ENCODE data around the gene BICDL1.
A peak's percentile ranks its signal among the peaks of the same experiment; 100 is the strongest.

The BICDL1 gene

DNA sequence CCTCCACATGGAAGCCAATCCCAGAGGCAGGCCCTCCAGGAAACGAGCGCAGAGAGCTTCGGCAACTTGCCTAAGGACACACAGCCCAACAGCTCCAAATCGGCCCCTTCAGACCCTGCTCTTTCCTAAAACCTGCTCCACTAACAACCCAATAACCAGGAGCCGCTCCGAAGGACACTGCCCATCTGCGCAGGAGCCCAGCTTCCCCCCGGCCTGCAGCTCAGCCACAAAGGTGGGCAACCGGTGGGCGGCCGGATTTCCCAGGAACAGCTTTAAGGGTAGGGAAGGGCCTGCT, 114.0 kb downstream of the BICDL1 start:
- DNase-seq: no peak

DNA sequence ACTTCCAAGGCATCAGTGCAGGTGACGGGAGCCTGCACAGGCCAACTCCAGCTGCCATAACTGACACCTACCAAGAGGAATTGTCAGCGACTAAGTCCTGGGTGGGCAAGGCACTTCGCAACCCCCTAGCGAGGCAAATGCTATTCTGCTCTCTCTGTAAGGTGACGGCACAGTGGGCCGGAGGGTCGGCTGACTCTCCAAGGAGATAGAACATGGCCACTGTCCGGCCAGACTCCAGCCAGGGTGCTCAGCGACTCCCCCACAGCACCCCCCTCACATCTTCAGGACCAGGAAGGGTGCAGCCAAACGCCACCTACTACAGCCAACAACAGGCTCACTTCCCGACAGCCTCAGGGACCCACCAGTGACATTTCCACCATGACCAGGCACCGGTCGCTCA, 114.3 kb downstream of the BICDL1 start:
- DNase-seq: no peak

DNA sequence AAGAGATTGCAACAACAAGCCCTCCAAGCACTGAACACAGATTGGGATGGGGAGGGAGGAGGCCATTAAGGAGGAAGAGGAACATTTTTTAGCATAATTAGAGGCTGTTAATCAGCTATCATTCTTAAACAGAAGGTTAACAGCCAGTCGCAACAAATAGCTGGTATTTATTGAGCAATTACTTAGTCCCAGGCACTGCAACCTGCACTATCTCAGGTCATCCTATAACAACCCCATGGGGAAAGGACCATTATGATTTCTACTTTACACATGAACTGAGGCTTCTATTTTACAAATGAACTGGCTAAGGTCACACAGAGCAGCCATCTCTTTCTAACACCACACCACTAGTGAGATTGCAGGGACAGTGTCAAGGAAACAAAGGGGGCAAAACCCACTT, 117.1 kb downstream of the BICDL1 start:
- DNase-seq: no peak

DNA sequence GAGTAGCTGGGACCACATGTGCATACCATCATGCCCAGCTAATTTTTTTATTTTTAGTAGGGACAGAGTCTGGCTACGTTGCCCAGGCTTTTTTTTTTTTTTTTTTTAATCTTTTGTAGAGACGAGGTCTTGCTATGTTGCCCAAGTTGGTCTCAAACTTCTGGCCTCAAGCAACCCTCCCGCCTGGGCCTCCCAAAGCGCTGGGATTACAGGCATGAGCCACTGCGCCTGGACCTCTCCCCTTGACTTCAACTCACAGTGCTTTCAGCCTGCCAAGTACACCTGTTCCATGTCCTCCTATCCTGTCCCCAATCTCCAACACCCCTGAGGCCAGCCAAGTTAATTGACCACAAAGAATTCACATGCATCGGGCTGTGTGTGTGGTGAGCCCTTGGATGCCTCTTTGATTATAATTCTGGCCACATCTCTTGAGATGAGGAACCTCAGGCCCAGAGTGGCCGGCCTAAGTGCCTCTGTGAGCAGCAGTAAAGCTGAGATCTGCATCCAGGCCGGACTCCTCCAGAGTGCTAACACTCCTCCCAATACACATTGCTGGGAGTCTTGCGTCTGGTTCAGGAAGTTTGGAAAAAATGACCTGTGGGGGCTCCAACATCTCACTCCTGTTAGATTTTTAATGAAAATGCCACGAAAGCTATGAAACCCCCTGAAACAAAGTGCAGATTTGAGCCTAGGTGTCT, 120.7 kb downstream of the BICDL1 start:
- no peak for DNase-seq

DNA sequence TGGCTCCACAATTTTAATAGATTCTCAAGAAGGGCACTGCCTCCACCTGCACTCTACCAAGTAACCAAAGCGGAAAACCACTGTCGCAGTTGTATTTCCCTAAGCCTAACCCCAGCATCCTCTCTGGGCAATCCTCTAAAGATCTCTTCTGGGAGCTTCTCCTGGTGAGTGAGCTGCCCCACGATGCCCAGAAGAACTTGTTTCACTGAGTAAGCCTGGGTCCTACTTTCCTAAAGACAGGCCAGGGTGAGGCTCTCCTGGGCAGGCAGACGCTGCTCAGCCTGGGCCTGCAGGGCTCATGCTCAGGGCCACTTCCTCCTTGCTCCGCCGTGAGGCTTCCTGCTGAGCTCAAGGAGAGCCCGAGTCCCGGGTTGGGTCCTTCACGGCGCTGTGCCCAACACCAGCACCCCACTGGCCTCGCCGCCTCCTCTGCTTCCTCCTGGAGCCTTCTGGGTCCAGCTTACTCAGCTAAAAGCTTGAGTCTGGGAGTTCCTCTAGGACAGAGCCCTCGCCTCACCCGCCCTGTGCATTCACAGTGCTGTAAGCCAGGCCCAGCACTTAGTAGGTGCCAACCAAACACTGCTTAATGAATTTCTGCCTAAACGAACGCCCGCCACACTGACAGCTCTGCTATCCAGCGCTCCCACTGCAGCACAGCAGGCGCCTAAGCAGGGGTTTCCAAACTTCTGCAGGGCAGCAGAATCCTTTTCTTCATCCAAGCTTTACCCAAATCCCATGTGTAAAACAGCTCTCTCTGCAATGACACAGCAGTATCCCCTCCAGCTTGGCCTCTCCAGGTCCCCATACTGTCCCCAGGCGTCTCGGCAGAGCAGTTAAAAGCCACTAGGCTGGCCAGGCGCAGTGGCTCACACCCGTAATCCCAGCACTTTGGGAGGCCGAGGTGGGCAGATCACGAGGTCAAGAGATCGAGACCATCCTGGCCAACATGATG, 121.8 kb downstream of the BICDL1 start:
- DNase-seq: peak; percentile 62

DNA sequence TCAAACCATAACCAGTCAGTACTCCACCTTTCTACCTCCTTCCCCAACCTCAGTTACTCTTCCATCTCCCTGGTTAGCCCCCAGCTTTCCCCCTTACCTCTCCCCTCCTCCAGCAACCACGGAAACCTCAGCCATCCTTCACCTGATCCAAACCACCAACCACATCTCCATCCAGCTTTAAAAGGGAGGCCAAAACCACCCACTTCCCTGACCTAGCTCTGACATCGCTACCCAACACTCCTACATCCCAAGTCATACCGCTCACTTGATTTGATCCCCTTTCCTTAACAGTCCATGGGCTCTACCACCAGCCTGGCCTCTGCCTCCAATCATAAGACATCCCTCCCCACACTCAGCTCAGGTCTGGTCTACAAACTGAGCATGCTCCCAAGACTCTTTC, 126.0 kb downstream of the BICDL1 start:
- DNase-seq: peak; percentile 21

DNA sequence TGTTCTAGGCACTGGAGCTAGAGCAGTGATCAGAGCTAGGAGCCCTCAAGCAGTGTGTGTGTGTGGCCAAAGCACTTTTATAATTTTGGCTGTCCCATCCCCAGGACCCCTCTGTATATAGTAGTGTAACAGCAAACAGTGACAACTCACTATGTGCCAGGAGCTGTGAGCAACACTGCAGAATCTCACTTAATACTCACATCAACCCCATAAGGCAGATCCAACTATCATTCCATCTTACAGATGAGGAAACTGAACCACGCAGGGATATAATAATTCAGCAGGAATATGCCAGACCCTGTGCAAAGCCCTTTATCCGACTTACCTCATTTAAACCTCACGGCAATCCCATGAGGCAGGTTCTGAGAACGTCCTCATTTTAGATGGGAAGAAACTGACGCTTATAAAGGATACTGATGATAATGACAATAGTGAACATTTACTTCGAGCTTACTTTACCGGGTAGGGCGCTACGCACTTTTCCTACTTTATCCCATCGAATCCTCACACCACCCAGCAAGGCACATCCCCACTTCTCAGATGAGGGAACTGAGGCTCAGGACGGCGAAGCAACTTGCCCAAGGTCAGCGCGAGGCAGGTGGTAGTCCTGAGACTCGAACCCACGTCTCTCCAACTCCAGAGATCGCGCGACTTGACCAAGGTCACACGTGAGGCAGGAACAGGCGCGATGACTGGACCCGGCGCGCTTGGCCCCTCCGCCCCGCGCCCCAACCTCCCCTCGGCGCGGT, 126.8 kb downstream of the BICDL1 start:
- DNase-seq: peak; percentile 60

DNA sequence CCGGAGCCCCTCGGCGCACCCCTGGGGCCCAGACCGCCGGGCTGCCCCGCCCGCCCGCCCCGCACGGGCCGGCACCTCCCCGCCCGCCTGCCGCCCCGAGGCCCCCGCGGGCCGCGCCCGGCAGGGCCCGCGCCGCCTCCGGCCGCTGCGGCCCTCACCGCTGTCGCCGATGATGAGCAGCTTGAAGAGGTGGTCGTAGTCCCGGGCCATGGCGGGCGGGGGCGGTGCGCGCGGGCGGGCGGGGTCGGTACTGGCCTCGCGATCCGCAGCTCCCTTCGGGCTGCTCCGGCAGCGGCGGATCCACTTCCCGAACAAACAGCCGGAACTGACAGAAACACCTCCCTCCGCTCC, 127.4 kb downstream of the BICDL1 start, which contains the start of gene RAB35:
Gene RAB35 (minus strand): TSS at position 313 of the 351 bp plus-strand sequence. CDS start 103 bp downstream, at position 210.
- DNase-seq: no peak

DNA sequence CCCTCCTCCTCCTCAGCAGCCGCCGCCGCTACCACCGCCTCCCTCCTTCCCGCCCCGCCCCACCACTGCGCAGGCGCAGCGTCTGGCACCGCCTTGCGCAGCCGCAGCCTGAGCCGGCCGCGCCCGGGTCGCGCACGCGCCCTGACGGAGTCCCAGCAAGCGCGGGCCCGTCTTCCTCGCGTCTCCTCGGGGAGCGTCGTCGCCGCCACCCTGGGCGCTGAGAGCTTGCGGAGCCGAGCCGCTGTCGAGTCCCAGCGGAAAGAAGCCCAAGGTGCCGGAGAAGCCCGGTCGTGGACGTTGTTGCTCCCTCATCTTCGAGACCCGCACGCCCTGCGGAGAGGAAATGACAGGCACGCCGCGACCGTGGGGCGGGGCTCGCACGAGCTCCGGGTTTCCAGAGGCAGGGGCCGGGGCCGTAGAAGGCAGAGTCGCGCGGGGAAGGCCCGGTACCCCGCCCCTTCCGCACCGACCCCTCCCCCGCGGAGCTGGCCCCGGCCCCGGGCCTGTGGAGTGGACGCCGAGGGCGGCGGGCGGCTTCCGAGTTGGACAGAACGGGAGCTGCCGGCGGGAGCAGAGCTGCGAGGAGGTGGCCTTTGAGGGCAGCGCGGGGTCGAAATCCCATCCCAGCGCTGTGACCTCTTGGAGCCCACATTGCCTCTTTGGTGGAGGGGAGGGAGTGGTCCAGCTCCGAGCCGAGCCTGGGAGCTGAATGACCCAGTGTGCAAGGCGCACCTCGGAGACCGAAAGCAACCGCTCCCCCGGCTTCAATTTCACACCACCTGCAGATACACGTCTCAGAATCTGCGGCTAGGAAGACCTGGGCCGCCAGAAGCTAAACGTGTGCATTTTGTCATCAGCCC, 128.0 kb downstream of the BICDL1 start:
- peak; percentile 98 for DNase-seq

DNA sequence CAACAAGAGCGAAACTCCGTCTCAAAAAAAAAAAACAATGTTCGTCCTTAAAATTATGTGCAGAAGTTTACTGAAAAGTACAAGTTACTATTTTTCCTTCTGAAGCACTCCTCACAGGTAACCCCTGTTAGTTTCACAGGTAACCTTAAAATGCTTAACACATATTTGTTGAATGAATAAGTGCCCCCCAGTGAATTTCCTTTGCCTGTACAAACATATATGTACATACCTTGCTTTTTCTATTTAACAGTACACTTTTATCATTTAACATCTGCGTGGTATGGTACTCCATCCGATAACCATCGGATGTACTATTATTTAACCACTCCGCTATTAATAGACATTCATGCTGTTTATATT, 128.9 kb downstream of the BICDL1 start:
- no peak for DNase-seq

DNA sequence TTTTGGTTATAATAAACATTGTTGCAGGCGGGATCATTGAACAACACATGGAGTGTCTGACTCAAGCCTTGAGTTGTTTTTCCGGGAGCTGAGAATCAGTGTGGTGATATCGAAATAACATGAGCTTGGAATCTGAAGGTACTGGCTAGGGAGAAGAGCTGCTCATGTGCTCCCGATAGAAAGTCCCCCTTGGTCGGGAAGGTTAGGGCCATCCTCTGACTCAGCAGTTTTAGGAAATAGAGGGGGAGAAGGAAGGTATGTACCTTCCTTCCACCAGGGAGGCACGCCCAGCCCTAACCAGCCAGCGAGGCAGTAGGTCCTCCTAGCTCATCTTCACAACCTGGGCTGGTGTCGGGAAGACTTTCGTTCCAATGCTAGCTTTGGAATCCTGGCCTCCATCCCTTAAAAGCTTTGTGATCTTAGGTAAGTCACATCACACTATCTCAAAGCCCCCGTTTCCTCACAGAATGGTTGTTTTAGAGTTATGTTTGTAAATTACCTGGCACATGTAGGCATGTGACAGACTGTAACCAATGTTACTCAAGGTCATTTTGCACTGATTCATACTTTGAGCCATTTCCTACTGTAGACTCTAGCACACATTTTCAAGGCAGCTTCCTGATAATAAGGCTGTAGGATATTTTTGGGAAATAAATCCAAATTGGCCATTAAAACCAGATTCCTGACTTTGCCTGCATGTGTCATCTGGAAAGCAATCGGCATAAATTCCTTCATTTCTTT, 129.5 kb downstream of the BICDL1 start:
- peak; percentile 32 for DNase-seq

DNA sequence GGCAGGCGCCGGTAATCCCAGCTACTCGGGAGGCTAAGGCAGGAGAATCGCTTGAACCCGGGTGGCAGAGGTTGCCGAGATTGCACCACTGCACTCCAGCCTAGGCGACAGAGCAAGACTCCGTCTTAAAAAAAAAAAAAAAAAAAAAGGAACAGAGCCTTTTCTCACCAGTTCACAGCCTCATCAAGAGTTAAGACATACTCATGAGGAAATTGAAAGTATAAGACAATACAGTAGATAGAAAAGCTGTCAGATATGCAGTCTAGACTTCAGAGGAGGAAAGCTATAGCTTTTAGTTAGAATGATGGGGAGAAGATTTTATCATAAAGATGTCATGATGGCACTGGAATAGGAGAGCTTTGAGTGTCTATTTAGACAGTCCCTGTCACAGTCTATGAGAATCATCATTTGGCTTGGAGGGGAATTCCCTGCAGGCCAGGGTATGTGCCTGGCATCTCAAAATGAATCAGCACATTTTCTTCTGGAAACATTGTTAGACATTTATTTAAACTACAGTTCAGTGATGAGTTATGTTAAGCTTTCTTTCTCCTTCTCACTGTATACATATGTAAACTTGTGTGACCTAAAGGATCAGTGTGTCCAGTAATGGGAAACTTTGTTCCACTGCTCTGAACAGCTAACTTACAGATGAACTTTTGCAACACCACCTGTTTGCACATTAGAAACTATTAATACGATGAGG, 130.4 kb downstream of the BICDL1 start:
- peak; percentile 86 for DNase-seq

DNA sequence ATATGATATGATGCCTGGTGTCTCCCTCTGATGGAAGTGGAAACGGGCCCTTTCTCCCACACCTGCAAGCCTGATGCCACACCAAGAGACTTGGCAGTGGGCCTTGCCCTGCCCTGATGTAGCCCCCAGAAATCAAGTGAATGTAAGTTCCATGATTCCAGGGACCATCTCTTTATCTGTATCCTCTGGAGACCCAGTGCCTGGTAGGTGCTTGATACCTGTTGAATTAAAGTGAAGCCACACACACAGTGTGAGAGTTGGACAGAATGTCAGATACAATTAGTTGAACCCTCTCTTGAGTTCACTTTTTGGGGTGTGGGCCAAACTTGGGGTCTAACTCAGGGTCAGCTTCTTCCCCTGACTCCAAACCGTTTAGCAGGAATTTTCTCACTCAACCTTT, 132.3 kb downstream of the BICDL1 start:
- DNase-seq: no peak

DNA sequence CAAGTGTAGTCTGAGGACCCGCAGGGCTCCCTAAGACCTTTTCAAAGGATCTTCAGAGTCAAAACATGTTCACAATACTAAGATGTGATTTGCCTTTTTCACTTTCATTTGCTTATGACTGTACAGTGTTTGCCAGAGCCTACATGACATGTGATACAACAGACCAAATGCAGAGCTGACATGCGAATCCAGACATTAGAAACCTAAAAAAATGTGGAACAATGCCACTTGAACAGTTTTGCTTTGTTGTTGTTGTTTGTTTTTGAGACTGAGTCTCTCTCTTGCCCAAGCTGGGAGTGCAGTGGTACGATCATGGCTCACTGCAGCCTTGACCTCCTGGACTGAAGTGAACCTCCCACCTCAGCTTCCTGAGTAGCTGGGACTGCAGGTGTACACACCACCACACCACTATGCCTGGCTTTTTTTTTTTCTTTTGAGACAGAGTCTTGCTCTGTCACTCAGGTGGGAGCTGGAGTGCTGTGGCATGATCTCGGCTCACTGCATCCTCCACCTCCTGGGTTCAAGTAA, 132.8 kb downstream of the BICDL1 start:
- peak; percentile 72 for DNase-seq

DNA sequence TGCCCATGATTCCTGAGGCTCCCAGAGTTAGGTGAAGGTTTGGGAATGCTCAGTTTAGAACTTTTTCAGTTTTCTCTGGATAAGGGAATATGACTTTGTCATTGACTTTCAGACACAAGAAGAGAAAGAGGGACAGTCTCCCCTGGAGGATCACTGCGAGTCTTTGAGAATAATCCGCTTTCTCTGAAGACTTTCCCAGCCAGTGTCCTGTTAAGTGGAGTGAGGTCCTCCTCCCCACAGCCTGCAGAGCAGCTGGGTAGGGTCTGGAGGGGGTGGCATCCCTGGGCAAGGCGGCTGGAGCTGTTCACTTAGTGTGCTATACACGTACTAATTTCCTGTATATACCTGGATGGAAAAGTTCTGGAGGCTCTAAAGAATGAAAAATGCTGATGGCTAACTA, 136.0 kb downstream of the BICDL1 start:
- no peak for DNase-seq

DNA sequence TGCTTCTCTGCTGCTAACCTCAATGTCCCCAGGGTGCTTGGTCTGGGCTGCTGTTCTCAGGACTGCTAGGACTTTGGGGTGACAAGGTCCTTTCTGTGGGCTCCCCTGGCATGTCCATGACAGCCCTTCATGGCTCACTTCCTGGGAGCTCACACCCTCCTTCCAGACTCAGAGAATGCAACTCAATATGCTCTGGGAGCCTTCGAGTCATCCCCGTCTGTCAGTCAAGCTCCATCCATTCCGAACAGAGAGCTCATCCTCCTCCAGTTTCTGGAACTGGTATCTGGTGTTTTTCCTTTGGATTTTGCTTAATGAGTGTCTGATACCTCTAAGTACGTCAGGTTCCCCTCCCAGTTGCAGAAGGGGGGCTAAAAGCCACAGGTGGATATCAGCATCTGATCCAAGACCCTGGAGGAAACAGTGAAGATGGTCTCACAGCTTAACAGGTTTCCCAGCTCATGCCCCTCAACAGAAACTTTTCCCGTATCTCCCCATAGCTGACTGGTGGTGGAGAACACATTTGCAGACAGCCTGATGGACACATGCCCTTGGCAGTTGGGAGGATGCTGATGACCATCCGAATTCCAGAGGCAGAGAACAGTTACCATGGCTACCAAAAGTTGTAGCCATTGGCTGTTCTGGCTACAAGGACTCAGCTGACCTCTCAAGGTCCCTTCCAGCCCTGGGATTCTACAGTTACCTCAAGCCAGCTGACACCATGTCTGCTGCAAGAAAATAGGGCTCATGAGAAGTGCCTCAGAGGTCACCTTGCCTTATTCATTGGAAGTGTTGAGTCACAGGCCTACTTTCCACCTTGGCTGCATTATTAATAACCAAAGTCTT, 137.0 kb downstream of the BICDL1 start:
- no peak for DNase-seq

DNA sequence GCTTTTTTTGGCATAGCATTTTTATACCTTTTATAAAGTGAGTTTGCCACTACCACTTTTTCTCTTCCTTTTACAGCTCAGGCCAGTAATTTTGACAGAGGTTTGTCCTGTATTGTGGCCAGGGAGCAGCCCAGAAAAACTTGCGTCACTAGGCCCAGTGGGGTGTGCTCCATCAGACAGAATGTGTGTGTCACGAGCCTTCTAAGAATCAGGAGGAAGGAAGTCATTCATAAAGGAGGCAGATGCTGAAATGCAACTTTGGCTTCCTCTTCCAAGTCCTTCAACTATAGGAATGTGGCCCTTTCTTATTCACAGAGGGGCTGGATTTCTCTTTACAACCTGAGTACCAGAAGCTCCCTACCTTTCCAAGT, 137.6 kb downstream of the BICDL1 start:
- DNase-seq: peak; percentile 29

DNA sequence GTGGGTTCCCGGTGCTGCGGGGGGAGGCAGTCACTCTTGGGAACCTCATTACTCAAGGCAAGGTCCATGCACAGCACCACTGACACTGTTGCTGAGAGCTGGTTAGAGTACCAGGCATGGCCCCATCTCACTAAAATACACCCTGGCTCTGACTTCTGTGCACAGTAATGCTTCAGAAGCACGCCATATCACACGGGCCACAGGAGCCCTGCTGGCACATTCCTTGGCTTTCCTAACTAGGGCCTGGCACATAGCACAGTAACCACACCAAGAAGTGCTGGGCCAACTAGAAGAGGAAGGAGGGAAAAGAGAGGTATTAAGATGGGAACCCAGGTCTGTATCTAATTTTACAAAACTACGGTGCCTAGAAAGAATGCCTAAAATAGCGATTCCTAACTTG, 141.0 kb downstream of the BICDL1 start:
- DNase-seq: no peak

DNA sequence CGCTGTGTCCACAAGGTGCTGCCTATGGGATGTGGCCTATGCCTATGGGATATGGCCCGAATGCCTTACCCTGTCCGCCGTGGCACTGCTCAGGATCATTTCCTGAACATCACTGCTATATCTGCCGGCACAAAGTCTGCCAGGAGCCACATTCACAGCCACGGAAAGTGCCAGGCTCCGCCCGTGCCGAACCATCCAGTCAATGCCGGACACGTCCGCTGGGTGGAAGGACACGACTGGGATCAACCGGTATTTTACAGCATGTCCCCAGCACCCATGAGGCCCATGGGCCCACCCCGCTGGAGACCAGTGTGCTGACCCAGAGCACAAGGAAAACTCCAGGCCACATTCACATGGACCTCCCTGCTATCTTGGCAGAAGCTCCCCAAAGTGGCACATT, 142.1 kb downstream of the BICDL1 start:
- no peak for DNase-seq
